HG02970 (cell line): ENCODE data around the gene PTPN12.
"Not testable (repeated sequence)": the region's sequence is repeated elsewhere in the genome, so short reads cannot be mapped to it uniquely, and the experiment has no call there.

Experiments used
- ATAC-seq: cut with Tn5 transposase; IDR thresholded peaks from one replicate; pipeline ENCODE4 v1.9.1; 2021; ENCODE audit warnings: mild to moderate bottlenecking, moderate library complexity, moderate number of reproducible peaks; ENCODE audit not compliant: unreplicated experiment, low FRiP score

PTPN12 gene

DNA sequence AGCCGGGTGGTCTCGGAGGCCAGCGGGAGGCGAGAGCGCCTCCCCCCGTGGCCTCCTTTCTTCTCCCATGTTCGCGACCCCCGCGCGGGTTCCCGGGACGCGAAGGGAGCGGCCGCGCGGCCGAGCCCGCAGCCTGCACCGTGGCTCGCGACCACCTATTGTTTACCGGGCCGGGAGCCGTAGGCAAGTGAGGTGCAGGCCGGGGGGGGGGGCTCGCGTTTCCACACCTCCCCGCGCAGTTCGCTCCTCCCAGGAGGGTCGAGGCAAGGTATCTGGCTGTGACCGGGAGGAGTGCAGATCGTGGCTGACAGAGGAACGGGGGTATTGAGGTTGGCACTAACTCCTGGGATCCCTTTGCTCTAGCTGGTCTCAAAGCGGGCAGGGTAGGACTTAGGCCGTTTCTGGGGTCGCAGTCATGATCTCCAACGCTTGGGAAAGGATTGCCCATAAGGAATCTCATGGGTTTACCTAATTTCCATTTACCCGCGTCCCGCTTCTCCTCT is 734 bp downstream of the PTPN12 start:
- ATAC-seq = no peak

DNA sequence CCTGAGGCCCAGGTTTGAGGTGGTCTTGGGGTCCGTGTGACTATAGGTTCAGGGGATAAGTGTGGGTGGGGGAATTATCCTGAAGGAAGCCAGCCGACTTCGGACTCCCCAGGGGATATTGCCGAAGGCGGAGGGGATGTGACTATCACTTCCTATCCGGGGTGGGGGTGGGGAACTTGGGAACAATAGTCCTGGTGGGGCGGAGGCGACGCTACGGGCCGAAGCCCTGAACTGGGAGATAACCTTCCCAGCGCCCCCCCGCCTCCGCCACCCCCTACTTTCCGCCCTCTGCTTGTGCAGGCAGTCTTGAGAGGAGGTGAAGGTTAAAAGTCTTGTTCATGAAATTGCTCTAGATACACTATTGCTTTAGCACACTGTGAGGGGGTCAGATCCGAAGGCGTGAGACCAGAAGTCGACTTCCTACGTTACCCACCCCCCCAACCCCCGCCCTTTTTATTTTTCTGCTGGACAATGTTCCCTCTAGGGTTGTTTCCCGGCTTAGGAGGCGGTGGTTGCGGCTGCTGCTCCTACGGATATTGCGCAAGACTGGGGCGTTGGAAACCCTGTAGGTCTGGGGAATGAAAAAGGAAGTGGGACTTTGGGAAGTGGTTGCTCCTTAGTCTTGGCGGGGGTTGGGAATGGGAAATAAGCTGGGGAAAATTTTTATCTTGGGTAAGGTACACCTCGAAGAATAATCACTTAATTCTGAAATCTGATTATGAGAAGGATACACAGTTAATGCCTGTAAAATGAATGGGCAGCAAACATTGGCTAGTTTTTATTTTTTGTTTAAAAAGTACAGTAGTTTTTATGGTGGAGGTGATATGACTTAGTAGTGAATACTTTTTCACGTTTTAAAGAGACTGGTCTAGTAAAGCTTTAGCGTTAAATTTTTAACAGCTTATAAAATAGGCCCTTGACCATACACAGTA is 1.5 kb downstream of the PTPN12 start:
- no peak for ATAC-seq

DNA sequence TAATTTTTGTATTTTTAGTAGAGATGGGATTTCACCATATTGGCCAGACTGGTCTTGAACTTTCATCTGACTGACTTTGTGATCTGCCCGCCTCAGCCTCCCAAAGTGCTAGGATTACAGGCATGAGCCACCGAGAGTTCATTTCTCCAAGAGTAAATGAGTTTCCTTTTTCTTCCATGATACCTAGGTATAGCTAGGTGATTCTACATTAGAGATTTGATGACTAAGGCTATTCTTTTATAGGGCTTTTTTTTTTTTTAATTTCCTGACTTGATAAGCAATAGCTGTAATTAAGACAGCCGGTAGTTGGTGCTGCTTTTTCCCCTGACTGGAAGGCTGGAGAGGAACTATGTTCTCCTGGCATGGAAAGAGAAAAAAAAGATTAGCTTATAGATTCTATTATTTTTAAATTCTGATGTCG is 3.3 kb downstream of the PTPN12 start:
- no peak for ATAC-seq

DNA sequence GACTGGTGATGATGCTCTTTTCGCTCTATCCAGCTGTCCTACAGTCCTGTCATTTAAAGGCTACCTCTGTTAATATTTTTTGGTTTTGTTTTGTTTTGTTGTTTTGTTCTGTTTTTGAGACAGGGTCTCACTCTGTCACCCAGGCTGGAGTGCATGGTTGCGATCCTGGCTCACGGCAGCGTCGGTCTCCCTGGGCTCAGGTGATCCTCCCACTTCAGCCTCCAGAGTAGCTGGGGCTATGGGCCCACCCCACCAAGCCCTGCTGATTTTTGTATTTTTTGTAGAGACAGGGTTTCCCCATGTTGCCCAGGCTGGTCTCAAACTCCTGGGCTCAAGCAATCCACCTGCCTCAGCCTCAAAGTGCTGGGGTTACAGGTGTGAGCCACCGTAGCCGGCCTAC is 3.9 kb downstream of the PTPN12 start:
- not testable (repeated sequence) for ATAC-seq

DNA sequence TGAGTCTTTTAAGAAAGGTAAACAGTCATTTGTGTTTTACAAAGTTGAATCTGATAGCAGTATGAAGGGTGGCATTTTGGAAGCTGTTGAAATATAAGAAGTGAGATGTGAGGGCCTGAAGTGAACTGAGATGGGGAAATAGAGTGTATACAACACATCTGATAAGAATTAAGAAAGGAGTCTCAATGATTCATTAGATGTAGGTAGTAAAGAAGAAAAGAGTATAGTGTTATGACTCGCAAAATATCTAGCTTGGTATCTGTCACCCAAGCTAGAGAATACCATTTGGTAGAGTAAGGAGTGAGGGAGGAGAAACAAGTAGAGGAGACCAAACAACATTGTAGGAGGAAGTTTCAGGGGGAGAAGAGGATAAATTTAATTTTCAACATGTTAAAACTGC is 5.3 kb downstream of the PTPN12 start:
- no peak for ATAC-seq

GRCh38 chr7:77542895-77543294 is 5.8 kb downstream of the PTPN12 start:
- no peak for ATAC-seq

DNA sequence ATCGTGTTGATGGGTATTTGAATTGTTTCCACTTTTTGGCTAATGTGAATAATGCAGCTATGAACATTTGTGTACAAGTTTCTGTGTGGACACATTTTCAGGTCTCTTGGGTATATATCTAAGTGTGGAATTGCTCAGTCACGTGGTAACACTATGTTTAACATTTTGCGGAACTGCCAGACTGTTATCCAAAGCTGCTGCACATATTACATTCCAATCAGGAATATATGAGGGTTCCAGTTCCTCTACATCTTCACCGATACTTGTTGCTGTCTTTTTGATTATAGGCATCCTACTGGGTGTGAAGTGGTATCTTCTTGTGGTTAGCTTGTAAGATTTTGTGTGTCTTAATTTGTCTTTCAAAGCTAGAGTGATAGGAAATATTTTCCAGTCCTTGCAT is 6.8 kb downstream of the PTPN12 start:
- no peak for ATAC-seq

- ATAC-seq = no peak
Observed at GRCh38 chr7:77544518-77544917, 7.4 kb downstream of the PTPN12 start.

GRCh38 chr7:77548206-77548605 is 11.1 kb downstream of the PTPN12 start:
- no peak for ATAC-seq

DNA sequence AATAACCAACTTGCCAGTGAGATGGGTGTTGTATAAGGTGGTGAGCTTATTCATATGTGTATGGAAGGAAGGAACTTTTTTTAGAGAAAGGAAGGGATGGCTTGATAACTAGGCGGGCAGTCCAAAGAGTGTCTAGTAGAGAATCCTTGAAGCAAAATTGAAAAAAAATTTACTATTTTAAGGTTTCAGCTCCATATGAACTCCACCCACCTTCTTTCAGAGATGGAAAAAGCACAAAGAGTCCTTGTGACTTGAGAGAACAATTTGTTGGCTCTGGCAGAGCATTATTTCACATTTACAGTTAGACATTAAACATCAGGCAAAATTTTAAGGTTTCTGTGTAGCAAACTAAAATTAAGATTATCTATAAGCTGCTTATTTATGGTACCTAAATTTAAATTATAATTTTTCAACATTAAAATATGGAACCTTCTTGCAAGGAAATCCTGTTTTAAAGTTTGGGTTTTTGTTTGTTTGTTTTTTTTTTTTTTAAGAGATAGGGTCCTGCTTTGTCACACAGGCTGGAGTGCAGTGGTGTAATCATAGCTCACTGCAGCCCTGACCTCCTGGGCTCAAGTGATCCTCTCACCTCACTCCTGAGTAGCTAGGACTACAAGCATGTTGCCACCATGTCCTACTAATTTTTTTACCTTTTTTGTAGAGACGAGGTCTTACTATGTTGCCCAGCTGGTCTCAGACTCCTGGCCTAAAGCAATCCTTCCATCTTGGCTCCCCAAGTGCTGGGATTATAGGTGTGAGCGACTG is 12.2 kb downstream of the PTPN12 start:
- ATAC-seq = no peak

DNA sequence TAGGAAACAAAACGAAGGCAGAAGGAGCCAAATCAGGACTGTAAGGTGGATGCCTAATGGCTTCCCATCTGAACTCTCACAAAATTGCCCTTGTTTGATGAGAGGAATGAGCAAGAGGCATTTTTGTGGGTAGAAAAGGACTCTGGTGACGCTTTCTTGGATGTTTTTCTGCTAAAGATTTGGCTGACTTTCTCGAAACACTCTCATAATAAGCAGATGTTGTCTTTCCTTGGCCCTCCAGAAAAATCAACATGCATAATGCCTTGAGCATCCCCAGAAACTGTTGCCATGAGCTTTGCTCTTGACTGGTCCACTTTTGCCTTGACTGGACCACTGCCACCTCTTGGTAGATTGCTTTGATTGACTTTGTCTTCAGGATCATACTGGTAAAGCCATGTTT is 13.5 kb downstream of the PTPN12 start:
- ATAC-seq = no peak

DNA sequence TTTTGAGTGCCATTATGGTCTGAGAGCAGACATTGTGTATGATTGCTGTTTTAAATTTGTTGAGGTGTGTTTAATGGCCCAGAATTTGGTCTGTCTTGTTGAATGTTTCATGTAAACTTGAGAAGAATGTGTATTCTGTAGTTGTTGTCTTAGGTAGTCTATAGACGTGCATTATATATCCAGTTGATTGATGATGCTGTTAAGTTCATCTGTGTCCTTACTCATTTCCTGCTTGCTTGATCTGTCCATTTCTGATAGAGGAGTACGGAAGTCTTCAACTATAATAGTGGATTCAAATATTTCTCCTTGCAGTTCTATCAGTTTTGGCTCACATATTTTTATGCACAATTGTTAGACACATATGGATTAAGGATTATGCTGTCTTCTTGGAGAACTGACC is 16.0 kb downstream of the PTPN12 start:
- ATAC-seq = no peak

DNA sequence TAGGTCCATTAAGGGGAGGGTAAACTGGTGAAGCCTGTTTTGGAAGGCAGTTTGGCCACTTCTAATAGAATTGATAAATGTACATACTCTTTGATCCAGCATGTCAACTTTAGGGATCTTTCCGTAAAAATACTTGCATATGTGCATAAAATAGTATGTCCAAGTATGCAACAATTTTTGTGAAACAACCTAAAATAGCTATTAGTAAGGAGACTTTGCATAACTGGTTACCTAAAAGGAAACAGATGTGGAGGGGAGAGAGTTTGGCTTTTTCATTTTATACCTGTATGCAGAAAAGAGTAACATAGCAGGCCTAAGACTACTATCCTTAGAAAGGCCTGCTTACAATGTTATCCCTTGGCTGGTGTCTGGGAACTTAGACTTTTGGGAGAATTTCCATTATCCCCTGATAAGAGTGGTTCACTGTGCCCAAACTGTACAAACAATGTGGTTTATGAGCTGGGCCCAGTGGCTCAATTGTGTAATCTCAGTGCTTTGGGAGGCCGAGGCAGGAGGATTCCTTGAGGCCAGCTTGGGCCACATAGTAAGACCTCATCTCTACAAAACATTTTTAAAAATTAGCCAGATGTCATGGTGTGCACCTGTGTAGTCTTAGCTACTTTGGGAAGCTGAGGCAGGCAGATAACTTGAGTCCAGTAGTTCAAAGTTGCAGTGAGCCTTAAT is 21.3 kb downstream of the PTPN12 start:
- ATAC-seq = no peak

DNA sequence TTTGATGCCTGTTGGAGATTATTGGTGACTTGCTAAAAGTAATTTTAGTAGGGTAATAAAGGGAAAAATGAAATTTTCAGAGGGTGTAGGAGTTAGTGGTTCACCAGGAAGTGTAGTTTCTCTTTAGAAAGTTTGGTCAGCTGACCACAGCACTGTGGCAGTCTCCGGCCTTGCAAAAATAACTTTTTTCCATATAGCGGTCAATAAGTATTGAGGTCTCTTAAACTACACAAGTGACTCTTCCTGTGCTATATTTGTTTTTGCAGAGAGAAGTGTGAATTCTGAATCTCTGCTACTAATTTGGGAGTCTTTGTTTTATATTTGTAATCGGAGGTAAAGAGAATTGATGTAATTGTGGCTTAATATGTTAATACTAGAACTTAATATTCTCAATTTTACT is 24.3 kb downstream of the PTPN12 start:
- ATAC-seq = no peak

DNA sequence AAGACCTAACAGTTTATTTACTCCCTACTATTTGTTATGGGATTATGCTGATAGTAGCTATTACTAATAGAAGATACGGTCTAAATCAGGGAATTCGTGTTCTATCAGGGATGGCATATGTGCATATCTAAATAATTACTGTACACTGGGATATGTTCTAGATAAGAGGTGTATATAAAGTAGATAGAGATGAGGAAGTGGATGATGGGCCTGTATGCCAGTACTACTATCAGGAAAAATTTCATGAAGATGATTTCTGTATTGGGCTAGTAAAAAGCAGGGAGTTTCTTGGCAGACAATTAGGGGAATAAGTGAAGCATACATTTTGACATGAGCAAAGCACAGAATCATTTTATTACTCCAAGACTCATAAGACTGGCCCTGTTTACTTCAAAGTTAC is 26.2 kb downstream of the PTPN12 start:
- no peak for ATAC-seq

GRCh38 chr7:77565917-77566316 is 28.8 kb downstream of the PTPN12 start:
- ATAC-seq = no peak

DNA sequence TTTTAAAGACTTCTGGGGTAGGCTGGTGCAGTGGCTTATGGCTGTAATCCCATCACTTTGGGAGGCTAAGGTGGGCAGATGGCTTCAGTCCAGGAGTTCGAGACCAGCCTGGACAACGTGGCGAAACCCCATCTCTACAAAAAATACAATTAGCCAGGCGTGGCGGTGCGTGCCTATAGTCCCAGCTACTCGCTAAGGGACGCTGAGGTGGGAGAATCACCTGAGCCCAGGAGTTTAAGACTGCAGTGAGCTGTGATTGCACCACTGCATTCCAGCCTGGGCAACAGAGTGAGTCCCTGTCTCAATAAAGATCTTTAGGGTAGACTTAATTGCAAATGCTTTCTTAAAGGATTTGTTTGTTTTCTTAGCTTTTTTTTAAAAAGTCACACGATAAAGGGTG is 29.3 kb downstream of the PTPN12 start:
- no peak for ATAC-seq

GRCh38 chr7:77569514-77570232 is 32.6 kb downstream of the PTPN12 start:
- ATAC-seq = no peak

GRCh38 chr7:77570330-77571011 is 33.4 kb downstream of the PTPN12 start:
- no peak for ATAC-seq

GRCh38 chr7:77571801-77572200 is 34.7 kb downstream of the PTPN12 start:
- no peak for ATAC-seq
